GM12891 (cell line): ENCODE results near the gene MYOZ1.

ENCODE experiments used
- PAX5 ChIP-seq: IDR thresholded peaks from 2 replicates; pipeline ENCODE4 v1.6.1; 2011; ENCODE audit warnings: low read length, moderate library complexity, mild to moderate bottlenecking; ENCODE audit not compliant: insufficient read depth, severe bottlenecking
- POLR2A ChIP-seq: IDR thresholded peaks from 2 replicates; pipeline ENCODE4 v1.6.1; 2011; ENCODE audit warnings: low read depth, low read length, control low read depth
- POLR2AphosphoS5 ChIP-seq: IDR thresholded peaks from 2 replicates; pipeline ENCODE4 v1.6.1; 2011; ENCODE audit warnings: low read depth, low read length, control low read depth
- SPI1 ChIP-seq: IDR thresholded peaks from 2 replicates; pipeline ENCODE4 v1.6.1; 2011; ENCODE audit warnings: low read depth, low read length, control low read depth
- TAF1 ChIP-seq: IDR thresholded peaks from 2 replicates; pipeline ENCODE4 v1.6.1; 2011; ENCODE audit warnings: low read depth, low read length, control low read depth

- no peak for TF ChIP-seq POLR2AphosphoS5
- no peak for TF ChIP-seq POLR2A
- no peak for TF ChIP-seq SPI1
- no peak for TF ChIP-seq TAF1
- no peak for TF ChIP-seq PAX5
Observed at GRCh38 chr10:73589563-73590126, 51.6 kb downstream of the MYOZ1 start.
